HG02981 (cell line): ENCODE results near the gene IFT122.
"Not testable (repeated sequence)": the region's sequence is repeated elsewhere in the genome, so short reads cannot be mapped to it uniquely, and the experiment has no call there.

Experiments
- ATAC-seq: cut with Tn5 transposase; IDR thresholded peaks from one replicate; pipeline ENCODE4 v1.9.1; 2021; ENCODE audit warnings: mild to moderate bottlenecking, moderate library complexity; ENCODE audit not compliant: unreplicated experiment

The IFT122 gene

GRCh38 chr3:129473067-129473768 is 33.2 kb downstream of the IFT122 start:
- ATAC-seq = no peak

DNA sequence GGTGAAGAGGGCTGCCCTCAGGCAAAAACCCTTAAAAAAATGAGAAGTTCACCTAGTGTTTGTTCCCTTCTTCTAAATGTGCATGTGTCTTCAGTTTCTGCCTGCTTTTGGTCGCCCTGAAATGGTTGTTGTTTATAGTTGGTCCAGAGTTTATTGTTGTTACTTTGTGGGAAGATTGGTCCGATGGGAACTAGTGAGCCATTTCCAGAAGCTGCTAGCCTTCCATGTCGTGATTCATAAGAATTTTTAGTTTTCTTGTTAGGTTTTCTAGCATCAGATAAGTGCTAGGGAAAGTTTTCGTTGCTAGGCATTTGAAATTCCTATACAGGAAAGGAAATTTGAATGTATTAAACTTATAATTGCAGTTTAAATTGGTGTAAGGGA is 33.7 kb downstream of the IFT122 start:
- ATAC-seq = no peak

GRCh38 chr3:129474984-129475804 is 35.2 kb downstream of the IFT122 start:
- no peak for ATAC-seq

- ATAC-seq = no peak
Observed at GRCh38 chr3:129475863-129476262, 35.8 kb downstream of the IFT122 start.

DNA sequence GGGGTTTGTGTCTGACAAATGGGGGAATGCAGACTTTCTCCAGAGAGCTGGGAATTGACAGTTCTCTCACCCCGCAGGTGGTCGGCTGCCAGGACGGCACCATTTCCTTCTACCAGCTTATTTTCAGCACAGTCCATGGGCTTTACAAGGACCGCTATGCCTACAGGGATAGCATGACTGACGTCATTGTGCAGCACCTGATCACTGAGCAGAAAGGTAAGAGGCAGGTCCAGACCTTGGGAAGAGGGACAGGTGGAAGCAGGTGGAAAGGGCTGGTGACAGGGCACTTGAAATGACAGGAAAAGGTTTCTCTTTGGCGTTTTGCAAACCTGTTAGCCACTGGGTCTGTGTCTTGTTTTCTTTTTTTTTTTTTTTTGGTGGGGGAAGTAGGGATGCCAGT is 36.6 kb downstream of the IFT122 start:
- no peak for ATAC-seq

DNA sequence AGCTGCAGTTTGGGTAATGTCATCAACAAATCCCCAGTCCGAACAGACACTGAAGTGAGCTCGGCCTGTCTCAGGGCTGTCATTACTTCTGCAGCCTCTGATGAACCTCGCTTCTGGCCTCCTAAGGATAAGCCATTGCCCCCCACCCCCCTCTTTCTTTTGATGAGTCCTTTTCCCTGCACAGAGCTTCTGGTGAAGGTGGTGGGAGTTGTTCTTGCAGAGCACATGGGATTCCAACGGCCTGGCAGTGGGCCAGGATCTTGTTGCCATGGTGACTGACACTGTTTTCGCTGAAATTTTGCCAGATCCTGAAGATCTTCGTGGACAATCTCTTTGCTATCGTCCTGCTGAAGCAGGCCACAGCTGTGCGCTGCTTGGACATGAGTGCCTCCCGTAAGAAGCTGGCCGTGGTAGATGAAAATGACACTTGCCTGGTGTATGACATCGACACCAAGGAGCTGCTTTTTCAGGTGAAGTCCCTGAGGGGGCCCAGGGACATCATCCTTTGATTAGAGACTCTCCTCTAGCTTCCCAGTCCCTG is 41.3 kb downstream of the IFT122 start:
- ATAC-seq = not testable (repeated sequence)

GRCh38 chr3:129481766-129482332 is 41.8 kb downstream of the IFT122 start:
- ATAC-seq = no peak

GRCh38 chr3:129482721-129483120 is 42.7 kb downstream of the IFT122 start:
- ATAC-seq = no peak

- ATAC-seq = no peak
Observed at GRCh38 chr3:129483870-129484269, 43.8 kb downstream of the IFT122 start.

- not testable (repeated sequence) for ATAC-seq
Observed at GRCh38 chr3:129485146-129485545, 45.1 kb downstream of the IFT122 start.

DNA sequence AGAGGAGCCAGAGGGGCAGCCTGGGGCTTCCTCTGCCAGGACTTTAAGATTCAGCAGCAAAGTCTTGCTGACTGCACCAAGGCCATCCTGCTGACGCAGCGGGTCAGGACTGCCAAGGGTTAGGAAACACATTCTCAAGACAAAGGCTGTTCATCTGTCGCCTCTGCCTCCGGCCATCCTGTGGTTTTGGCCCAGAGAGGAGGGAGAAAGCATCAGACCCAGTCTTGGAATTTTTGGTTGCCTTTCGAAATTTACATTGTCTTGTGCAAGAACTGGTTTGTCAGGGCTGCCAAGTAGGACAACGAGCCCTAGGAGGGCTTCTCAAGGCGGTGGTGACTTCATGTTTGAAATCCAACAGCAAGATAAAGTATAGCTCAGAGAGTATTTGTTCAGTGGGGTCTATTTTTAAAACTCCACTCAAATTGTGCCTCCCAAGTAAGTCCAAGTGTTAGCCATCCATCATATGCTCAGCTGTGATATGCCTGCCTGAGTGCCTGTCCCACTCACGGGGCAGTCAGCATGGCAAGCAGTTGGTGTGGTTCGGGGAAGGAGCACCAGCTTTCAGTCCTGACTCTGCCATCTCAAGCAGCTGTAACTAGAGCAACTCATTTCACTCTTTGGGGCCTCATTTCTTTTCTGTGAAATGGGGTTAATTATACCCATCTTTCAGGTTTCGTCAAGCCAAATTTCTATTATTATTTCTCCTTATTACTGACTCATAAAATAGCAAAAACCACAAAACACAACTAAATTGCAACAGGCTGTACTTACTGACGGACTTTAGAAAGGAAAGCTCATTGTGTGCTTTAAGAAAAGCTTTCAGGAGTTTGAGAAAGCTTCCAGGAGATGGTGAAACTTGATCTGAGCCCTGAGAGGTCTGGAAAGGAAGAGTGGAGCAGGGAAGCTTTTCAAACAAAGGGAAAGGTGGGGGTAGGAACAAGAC is 46.0 kb downstream of the IFT122 start:
- no peak for ATAC-seq

DNA sequence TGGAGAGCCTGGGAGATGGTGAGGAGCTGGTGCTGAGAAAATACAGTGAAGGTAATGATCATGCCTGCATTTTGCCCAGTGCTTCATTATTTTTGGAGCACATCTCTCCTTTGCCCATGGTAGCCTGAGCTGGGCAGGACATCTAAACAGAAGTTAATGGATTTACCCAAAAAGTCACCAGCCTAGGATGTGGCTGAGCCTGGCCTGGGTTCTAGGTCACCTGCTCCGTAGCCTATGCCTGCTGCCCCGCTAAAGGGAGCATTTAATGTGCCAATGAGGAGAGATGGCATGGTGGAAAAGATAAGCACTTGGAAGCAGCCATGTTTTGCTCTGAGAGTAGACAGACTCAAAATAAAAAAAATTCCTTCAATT is 46.6 kb downstream of the IFT122 start:
- ATAC-seq = no peak

DNA sequence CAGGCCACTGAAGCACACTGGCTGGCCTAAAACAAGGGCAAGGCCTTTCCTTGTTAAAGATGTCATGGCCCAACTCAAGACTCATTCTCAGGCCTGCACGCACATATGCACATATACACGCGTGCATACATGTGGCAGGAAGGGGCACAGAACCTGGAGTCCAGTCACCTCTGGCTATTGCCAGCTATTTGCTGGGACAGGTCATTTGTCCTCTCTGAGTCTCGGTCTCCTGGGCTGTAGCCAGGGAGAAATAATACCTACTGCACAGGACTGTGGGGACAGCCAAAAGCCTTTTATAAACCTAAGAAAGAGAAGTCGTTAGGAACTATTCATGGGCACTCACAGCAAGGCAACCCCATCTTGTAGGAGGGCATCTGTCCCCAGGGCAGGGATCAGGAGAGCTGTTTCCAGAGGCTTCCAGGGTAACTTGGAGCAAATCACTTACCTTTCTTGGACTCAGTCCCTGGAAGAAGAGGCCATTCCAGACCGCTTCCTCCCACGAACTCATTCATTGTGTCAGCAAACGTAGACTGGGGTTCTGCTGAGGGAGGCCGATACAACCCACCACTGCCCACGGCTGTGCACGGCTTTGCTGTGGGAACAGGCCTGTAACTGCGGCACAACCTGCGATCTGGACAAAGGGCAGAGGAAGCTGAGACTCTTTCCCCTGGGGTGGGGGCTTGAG is 47.3 kb downstream of the IFT122 start:
- no peak for ATAC-seq

DNA sequence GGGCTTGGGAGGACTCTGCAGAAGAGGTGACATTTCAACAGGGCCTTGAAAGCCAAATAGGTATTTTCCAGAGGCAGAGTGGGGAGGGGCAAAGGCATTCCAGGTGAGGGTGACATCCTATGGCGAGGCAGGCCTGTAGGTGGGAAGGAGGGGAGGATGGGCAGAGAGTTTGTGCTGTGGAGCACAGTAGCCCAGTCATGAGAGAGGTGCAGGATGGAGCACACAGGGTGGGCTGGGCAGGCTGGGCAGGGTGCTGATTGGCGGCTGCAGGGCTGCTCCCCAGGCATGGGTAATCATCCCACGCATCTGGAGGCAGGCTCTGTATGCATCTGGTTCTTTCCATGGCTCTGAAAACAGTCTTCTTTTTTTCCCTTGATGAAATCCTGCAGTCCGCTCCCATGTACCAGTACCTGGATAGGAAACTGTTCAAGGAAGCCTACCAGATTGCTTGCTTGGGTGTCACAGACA is 47.9 kb downstream of the IFT122 start:
- not testable (repeated sequence) for ATAC-seq

DNA sequence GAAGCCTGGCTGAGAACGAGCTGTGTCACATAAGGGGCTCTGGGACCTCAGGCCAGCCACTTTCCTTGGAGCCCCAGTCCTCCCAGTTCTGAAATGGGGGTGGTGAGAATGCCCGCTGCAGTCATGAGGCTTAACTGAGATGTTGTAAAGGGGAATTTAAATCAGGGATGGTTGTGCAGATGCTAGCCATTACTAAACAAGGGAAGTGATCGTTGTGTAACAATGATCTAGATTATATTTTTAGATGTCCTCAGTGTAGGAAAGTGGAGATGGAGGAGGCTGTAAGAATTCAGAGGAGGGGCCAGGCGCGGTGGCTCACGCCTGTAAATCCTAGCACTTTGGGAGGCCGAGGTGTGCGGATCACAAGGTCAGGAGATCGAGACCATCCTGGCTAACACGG is 49.2 kb downstream of the IFT122 start:
- ATAC-seq = not testable (repeated sequence)

GRCh38 chr3:129490273-129490675 is 50.2 kb downstream of the IFT122 start:
- peak; percentile 86 for ATAC-seq

DNA sequence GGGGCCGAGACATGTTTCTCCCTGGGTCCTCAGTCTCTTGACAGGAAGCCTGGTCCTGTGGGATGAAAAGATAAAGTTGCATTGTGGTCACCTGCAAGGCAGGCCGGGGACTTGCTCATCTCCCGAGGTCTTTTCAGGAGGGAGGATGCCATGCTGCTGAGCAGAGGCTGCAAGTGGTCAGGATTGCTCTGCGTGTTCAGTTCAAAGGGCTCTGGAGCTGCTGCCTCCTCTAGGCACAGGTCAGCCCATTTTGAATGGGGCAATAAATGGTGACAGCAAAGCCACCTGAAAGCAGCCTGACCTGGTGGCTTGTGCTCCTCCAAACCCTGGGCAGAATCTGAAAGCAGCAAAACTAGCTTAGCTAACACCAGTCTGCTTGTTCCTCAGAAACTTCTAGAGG is 51.1 kb downstream of the IFT122 start:
- not testable (repeated sequence) for ATAC-seq

GRCh38 chr3:129491794-129492193 is 51.8 kb downstream of the IFT122 start:
- ATAC-seq = no peak

GRCh38 chr3:129492691-129493090 is 52.7 kb downstream of the IFT122 start:
- no peak for ATAC-seq

DNA sequence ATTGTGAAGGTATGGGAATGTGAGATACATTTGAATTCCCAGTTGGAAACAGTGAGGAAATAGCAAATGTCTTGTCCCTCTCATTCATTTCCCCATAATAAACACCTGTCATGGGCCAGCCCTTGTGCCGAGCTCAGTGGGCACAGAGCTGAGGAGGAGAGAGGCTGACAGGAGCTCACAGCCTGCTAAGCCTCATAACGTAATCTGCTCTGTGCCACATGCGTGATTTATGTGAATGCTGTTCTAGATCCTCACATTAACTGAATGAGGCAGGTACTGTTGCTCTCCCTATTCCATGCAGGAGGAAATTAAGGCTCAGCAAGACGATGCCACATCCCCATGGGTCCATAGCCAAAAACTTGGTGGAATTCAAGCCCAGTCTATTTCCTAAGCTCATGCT is 53.2 kb downstream of the IFT122 start:
- no peak for ATAC-seq
